CD4-positive, alpha-beta T cell (primary cell): ENCODE results near the gene NIPSNAP3A. TPM values are rescaled to one million over a fixed set of nuclear protein-coding genes. Genes with fewer than 3 reads are reported as not detected.

Source experiments
- ATAC-seq: fragments of 200-7000 bp; cut with Tn5 transposase; one replicate; pipeline ENCODE4 v1.10.0; 2022; ENCODE audit warnings: mild to moderate bottlenecking; ENCODE audit not compliant: poor library complexity
- CTCF ChIA-PET: fragments of 350-600 bp; sonication (Branson Sonifier 250); formaldehyde crosslinking; loops from one replicate; lab custom pipeline; 2021; ENCODE audit warnings: antibody characterized with exemption, inconsistent platforms; lab: Charles Lee
- POLR2A ChIA-PET: fragments of 350-600 bp; sonication (Branson Sonifier 250); formaldehyde crosslinking; loops from one replicate; lab custom pipeline; 2021; ENCODE audit warnings: antibody characterized with exemption, inconsistent platforms; lab: Charles Lee
- DNase-seq, 14 experiments: peaks; one replicate each; pipeline ENCODE4 v3.0.0-alpha.2; 2013 to 2020; ENCODE audit warnings: mixed read lengths in 2 of 14
- H3K27ac ChIP-seq, 2 donors: one replicate each; pipeline versions ENCODE4 v1.5.1 to v1.7.0; 2013; ENCODE audit warnings: low read length in 2 of 2, low read depth in 1 of 2, mild to moderate bottlenecking in 1 of 2
- H3K27me3 ChIP-seq, 2 experiments: 1 replicate in 1 of 2; 2 replicates in 1 of 2; pipeline versions ENCODE4 v1.6.1 to v1.7.0; 2013; ENCODE audit warnings: low read length in 2 of 2, control low read depth in 1 of 2, mild to moderate bottlenecking in 1 of 2, moderate library complexity in 1 of 2; ENCODE audit not compliant: insufficient read depth in 2 of 2, control insufficient read depth in 1 of 2
- H3K36me3 ChIP-seq: one replicate; pipeline ENCODE4 v1.6.1; 2013; ENCODE audit warnings: low read length, control low read depth; ENCODE audit not compliant: insufficient read depth
- H3K4me1 ChIP-seq: one replicate; pipeline ENCODE4 v1.6.1; 2013; ENCODE audit warnings: low read length, control low read depth; ENCODE audit not compliant: insufficient read depth
- H3K4me3 ChIP-seq: one replicate; pipeline ENCODE4 v1.5.1; 2013; ENCODE audit warnings: mild to moderate bottlenecking, low read length, moderate library complexity
- H3K9me3 ChIP-seq, 2 experiments: 1 replicate in 1 of 2; 2 replicates in 1 of 2; pipeline versions ENCODE4 v1.6.1 to v1.7.0; 2013; ENCODE audit warnings: low read length in 2 of 2, mild to moderate bottlenecking in 2 of 2, control low read depth in 1 of 2, moderate library complexity in 1 of 2; ENCODE audit not compliant: control insufficient read depth in 1 of 2, insufficient read depth in 1 of 2
- H3K27ac Mint-ChIP-seq: one replicate; pipeline ENCODE4 v1.8.0; 2020; ENCODE audit warnings: mixed read lengths
- H3K27me3 Mint-ChIP-seq: one replicate; pipeline ENCODE4 v1.8.0; 2021; ENCODE audit warnings: mixed read lengths
- H3K36me3 Mint-ChIP-seq: one replicate; pipeline ENCODE4 v1.8.0; 2021; ENCODE audit warnings: low read depth, mixed read lengths
- H3K4me1 Mint-ChIP-seq: one replicate; pipeline ENCODE4 v1.8.0; 2021; ENCODE audit warnings: low read depth, mixed read lengths
- H3K4me3 Mint-ChIP-seq: one replicate; pipeline ENCODE4 v1.8.0; 2020; ENCODE audit warnings: mild to moderate bottlenecking, mixed read lengths
- H3K9me3 Mint-ChIP-seq: one replicate; pipeline ENCODE4 v1.8.0; 2020; ENCODE audit warnings: mixed read lengths
- CTCF ChIP-seq: fragments of 200-600 bp; IDR thresholded peaks from one replicate; pipeline ENCODE4 v1.8.0; 2022; ENCODE audit warnings: antibody characterized with exemption, mild to moderate bottlenecking
- intact Hi-C, 2 experiments: fragments of 100-400 bp; cut with DNase I in 1 of 2; cut with micrococcal nuclease in 1 of 2; formaldehyde crosslinking; loops; one replicate each; pipeline versions ENCODE4 v1.15.1 to v1.9.0; 2023 to 2025; cut with DNase I, micrococcal nuclease
- total RNA-seq, 174 experiments: library from RNA in 2 of 174; stranded (reverse) in 2 of 174; gene quantifications; one replicate each; pipeline ENCODE4 v1.2.3 and lab custom pipeline; 2021 to 2026

NIPSNAP3A gene
- total RNA-seq, 2 experiments from 2014 or later, result 9.0 to 10.6 TPM

GRCh38 chr9:104784098-104784497, 36.6 kb downstream of the NIPSNAP3A start:
- Histone ChIP-seq H3K4me3 (no peak overlapping the region), H3K9me3 (no peaks in the 10 kb centered on the region), H3K4me1 (no peaks in the 10 kb centered on the region), H3K36me3 (no peaks in the 10 kb centered on the region), H3K27ac (no peak overlapping the region), H3K27me3 (no peaks in the 10 kb centered on the region)
- Mint-ChIP-seq H3K36me3 (peaks cover 58% of the 10 kb centered on the region), H3K27me3 (no peaks in the 10 kb centered on the region), H3K4me3 (no peak overlapping the region), H3K9me3 (no peaks in the 10 kb centered on the region), H3K27ac (no peak overlapping the region), H3K4me1 (no peaks in the 10 kb centered on the region)
- POLR2A ChIA-PET, result no interaction called here
- CTCF ChIA-PET, result no interaction called here
- intact Hi-C loops, result loop anchor here in 1 of 2 experiments (10.0 kb wide), 1 partner anchor 631 kb away; no protein-coding TSS in a partner anchor
- TF ChIP-seq CTCF, result no peak
- ATAC-seq (no peak), DNase-seq (no peak)

DNA sequence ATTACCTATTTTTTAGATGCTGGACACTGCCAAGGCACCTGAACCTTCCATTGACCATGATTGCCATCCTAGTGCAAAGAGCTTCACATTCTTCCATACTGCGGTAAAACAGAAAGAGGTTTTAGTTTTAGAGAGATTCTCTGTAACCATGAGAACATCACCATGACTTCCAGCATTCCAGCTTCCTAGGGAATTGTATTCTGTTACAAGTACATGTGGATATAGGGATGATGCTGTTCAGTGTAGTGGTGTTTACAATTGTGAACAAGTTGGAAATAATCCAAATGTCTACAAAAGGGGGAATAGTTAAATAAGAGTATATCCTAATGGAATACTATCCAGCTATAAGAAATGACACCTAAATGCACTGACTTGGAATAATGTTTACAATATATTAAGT, 38.8 kb downstream of the NIPSNAP3A start:
- H3K27ac ChIP-seq, result no peak overlapping the region
- no peaks in the 10 kb centered on the region for H3K4me1 ChIP-seq
- Mint-ChIP-seq H3K27ac (no peak overlapping the region), H3K4me3 (no peak overlapping the region), H3K27me3 (no peaks in the 10 kb centered on the region), H3K36me3 (peaks cover 77% of the 10 kb centered on the region), H3K9me3 (no peaks in the 10 kb centered on the region), H3K4me1 (no peaks in the 10 kb centered on the region)
- no peaks in the 10 kb centered on the region for H3K27me3 ChIP-seq
- no peaks in the 10 kb centered on the region for H3K9me3 ChIP-seq
- CTCF ChIA-PET, result no interaction called here
- no peak for TF ChIP-seq CTCF
- H3K36me3 ChIP-seq, result no peaks in the 10 kb centered on the region
- no peak overlapping the region for H3K4me3 ChIP-seq
- intact Hi-C loops, result loop anchor here in 1 of 2 experiments (10.0 kb wide), 1 partner anchor 629 kb away; no protein-coding TSS in a partner anchor
- DNase-seq, result no peak
- POLR2A ChIA-PET, result no interaction called here
- ATAC-seq, result no peak

DNA sequence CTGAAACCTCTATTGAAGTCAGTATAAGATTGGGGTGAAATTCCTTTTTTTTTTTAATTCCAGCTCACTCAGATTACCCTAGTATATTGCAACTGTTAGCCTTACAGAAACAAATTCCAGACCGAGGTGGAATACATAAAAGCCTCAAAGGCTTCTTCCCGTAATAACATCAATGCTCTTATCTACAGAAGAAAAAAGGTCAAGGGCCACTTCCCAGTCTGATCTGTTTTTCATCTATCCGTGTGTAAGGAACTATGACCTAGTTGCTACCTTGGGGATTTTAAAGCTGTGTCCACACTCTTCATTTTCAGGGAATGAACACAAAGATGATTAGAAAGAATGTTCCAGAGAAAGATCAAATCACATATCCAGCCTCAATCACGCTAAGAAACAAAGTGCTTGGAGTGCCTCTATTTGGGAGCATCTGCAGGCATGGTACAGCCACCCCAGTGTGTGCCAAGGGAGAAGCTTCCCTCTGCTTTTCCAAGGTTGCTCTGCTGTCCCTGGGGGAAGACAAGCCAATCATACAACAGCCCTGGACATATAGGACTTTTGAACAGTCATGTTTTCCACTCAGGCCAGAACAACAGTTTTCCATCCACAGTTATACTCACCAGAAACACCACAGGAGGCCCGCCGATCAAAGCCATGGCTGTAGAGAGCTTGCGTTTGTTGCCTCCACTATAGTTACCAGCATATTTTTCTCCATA, 40.0 kb downstream of the NIPSNAP3A start:
- TF ChIP-seq CTCF, result no peak
- ChIA-PET CTCF (no interaction called here), POLR2A (no interaction called here)
- DNase-seq, result no peak
- Mint-ChIP-seq H3K4me1 (no peaks in the 10 kb centered on the region), H3K4me3 (no peak overlapping the region), H3K27ac (no peak overlapping the region), H3K27me3 (no peaks in the 10 kb centered on the region), H3K9me3 (no peaks in the 10 kb centered on the region), H3K36me3 (peaks cover 85% of the 10 kb centered on the region)
- Histone ChIP-seq H3K27ac (no peak overlapping the region), H3K4me3 (no peak overlapping the region), H3K4me1 (no peaks in the 10 kb centered on the region), H3K27me3 (no peaks in the 10 kb centered on the region), H3K36me3 (peaks cover 3% of the 10 kb centered on the region), H3K9me3 (no peaks in the 10 kb centered on the region)
- ATAC-seq, result no peak
- intact Hi-C loops, result loop anchor here in 1 of 2 experiments (10.0 kb wide), 1 partner anchor 627 kb away; no protein-coding TSS in a partner anchor
